A172 (cell line): Measurements from ENCODE around the gene CDH26. TPM values are rescaled to one million over a fixed set of nuclear protein-coding genes. Genes with fewer than 3 reads are reported as not detected.

Experiments used
- DNase-seq: peaks from one replicate; pipeline ENCODE4 v3.0.0-alpha.2; 2015; ENCODE audit warnings: low spot score
- total RNA-seq: library from RNA; depleted of rRNA; stranded (reverse); fragments of >200 nt; shearing (Covaris generic); gene quantifications from 2 replicates; pipeline ENCODE4 v1.2.3, GENCODE V29; 2014; rRNA removed

The CDH26 gene
- total RNA-seq, 1 experiment from 2014 or later = not detected

DNA sequence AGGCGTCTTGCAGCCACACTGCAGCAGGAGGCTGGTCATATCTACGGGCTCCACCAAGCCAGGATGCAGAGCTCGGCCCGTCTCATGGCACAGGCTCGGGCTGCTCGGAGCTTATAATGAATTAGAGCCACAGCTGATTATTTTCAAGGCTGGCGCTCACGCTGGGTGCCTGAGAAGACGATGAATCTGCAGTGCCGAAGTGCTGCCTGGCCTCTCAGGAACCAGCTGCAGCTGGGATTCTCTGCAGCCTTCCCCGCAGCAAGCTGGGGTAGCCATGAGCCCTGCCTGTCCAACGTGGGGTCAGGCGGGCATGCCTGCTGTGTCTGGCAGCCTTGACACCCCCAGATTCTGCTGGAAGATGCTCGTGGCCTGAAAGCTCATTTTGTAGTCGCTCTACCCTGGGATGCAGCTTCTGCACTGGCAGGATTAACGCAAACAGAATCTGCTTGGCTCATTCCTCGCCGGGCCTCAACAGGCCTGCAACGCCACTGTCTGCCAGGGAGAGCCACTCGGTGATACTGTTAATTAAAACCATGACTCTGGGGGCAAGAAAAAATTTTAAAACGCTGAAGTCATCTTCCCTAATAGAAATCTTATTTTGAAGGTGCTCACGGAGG lies 104.3 kb downstream of the CDH26 start:
- no peak for DNase-seq

DNA sequence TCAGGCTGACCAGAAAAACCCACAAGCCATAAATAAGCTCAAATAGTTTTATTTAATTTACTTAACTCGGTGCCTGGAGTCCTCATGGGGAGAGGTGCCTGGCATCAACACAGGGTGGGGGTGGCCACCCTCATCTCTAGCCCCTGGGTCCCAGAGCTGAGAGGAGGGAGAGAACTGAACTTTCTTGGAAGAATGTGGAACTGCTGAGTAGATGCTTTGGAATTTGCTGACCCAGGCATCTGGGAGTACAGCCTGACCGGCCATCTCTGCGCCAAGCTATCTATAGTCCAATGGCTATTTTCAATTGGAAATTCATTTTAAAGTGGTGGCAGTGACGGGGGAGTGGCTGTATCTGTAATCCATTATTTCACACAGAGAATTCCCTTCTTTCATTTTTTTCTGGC lies 104.8 kb downstream of the CDH26 start:
- peak; percentile 63 for DNase-seq

DNA sequence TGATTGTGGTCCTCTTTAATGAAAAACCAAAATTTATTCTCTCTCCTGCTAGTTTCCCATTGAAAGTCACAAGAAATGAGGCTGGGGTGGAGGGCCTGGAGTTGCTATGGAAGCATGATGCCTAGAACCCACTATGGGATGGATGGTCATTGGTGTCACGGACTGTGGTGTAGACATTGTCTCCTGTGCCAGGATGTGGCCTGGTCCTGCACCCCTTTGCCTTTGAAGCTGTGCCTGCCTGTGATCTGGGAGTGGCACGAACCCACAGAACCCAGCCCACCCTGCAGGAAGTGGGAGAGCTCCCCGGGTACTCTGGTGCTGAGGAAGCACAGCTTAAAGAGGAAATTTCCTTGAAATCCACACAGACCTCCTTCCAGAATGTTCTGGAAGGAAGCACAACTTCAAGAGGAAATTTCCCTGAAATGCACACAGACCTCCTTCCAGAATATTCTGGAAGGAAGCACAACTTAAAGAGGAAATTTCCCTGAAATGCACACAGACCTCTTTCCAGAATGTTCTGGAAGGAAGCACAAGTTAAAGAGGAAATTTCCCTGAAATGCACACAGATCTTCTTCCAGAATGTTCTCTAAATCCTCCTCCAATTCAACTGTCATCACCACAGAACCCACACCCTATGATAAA lies 105.6 kb downstream of the CDH26 start:
- no peak for DNase-seq

Other genes with a start within 250 kb of the CDH26 start
- 0.26 and 0.29 TPM in 2 replicates for gene SYCP2, start 24.8 kb upstream of the CDH26 start, total RNA-seq
- 2.3 and 3.4 TPM in 2 replicates for gene PPP1R3D, start 18.1 kb upstream of the CDH26 start, total RNA-seq
- 3.8 and 11.5 TPM in 2 replicates for gene FAM217B, start 18.0 kb upstream of the CDH26 start, total RNA-seq